ENCODE results near the gene RASSF8. TPM values are rescaled to one million over a fixed set of nuclear protein-coding genes. Genes with fewer than 3 reads are reported as not detected.

Gene RASSF8
- total RNA-seq, 6 donors from 2014 or later = 23.0 to 78.5 (median 60.7) TPM

- ATAC-seq (ENCODE audit: low FRiP score in 2 of 2) (no peak), DNase-seq (peak in 1 of 2 donors; percentile 55)
- Histone ChIP-seq H3K4me1 (peaks cover 0 to 9% (median 9%) of the 10 kb centered on the region in 4 donors), H3K36me3 (no peaks in the 10 kb centered on the region), H3K4me3 (no peak overlapping the region), H3K9me3 (no peaks in the 10 kb centered on the region), H3K27ac (no peak overlapping the region), H3K27me3 (no peaks in the 10 kb centered on the region)
- 59 to 72% methylated on average over 4 of the region's 4 CpGs for WGBS, 2 donors
- no peak for TF ChIP-seq POLR2A (IDR thresholded peaks at IDR 0.05)
- no peak for TF ChIP-seq POLR2AphosphoS5 (IDR thresholded peaks at IDR 0.05)
- no peak for TF ChIP-seq CTCF (IDR thresholded peaks at IDR 0.05)
- no peak for TF ChIP-seq EP300 (IDR thresholded peaks at IDR 0.05)
Observed at GRCh38 chr12:26000898-26001297, 42.4 kb downstream of the RASSF8 start.

GRCh38 chr12:26001530-26001929 lies 43.0 kb downstream of the RASSF8 start:
- no peak for ATAC-seq (ENCODE audit: low FRiP score in 2 of 2)
- Histone ChIP-seq H3K4me3 (no peak overlapping the region), H3K27me3 (no peaks in the 10 kb centered on the region), H3K9me3 (no peaks in the 10 kb centered on the region), H3K36me3 (no peaks in the 10 kb centered on the region), H3K4me1 (peaks cover 0 to 9% (median 8%) of the 10 kb centered on the region in 4 donors), H3K27ac (no peak overlapping the region)
- TF ChIP-seq EP300 (IDR thresholded peaks at IDR 0.05) (no peak), POLR2AphosphoS5 (IDR thresholded peaks at IDR 0.05) (no peak), CTCF (IDR thresholded peaks at IDR 0.05) (no peak), POLR2A (IDR thresholded peaks at IDR 0.05) (no peak)
- DNase-seq = no peak
- 71 to 73% methylated on average over 2 of the region's 2 CpGs for WGBS, 2 donors

- TF ChIP-seq EP300 (IDR thresholded peaks at IDR 0.05) (no peak), POLR2AphosphoS5 (IDR thresholded peaks at IDR 0.05) (no peak), POLR2A (IDR thresholded peaks at IDR 0.05) (no peak), CTCF (IDR thresholded peaks at IDR 0.05) (no peak)
- Histone ChIP-seq H3K4me1 (peaks cover 0 to 12% (median 1%) of the 10 kb centered on the region in 4 donors), H3K36me3 (no peaks in the 10 kb centered on the region), H3K27me3 (no peaks in the 10 kb centered on the region), H3K27ac (no peak overlapping the region), H3K4me3 (no peak overlapping the region), H3K9me3 (no peaks in the 10 kb centered on the region)
- ATAC-seq (ENCODE audit: low FRiP score in 2 of 2) = no peak
- no peak for DNase-seq
- WGBS, 2 donors = 89 to 92% methylated on average over 1 of the region's 1 CpG
Observed at GRCh38 chr12:26003065-26003464, 44.6 kb downstream of the RASSF8 start.

- DNase-seq (no peak), ATAC-seq (ENCODE audit: low FRiP score in 2 of 2) (no peak)
- Histone ChIP-seq H3K4me3 (no peak overlapping the region), H3K27ac (no peak overlapping the region), H3K4me1 (peaks cover 13 to 38% (median 21%) of the 10 kb centered on the region in 4 donors), H3K36me3 (no peaks in the 10 kb centered on the region), H3K9me3 (no peaks in the 10 kb centered on the region), H3K27me3 (no peaks in the 10 kb centered on the region)
- WGBS, 2 donors = 76 to 78% methylated on average over 1 of the region's 1 CpG
- TF ChIP-seq EP300 (IDR thresholded peaks at IDR 0.05) (no peak), CTCF (IDR thresholded peaks at IDR 0.05) (no peak), POLR2A (IDR thresholded peaks at IDR 0.05) (no peak), POLR2AphosphoS5 (IDR thresholded peaks at IDR 0.05) (no peak)
Observed at GRCh38 chr12:26007566-26007965, 49.1 kb downstream of the RASSF8 start.

GRCh38 chr12:26009593-26009992 lies 51.1 kb downstream of the RASSF8 start:
- Histone ChIP-seq H3K4me3 (no peak overlapping the region), H3K27ac (peak overlapping the region in 1 of 4 donors; percentile 77), H3K4me1 (peaks cover 13 to 38% (median 21%) of the 10 kb centered on the region in 4 donors), H3K36me3 (no peaks in the 10 kb centered on the region), H3K27me3 (no peaks in the 10 kb centered on the region), H3K9me3 (no peaks in the 10 kb centered on the region)
- WGBS, 2 donors = 87 to 90% methylated on average over 1 of the region's 1 CpG
- ATAC-seq (ENCODE audit: low FRiP score in 2 of 2) (no peak), DNase-seq (no peak)
- TF ChIP-seq POLR2A (IDR thresholded peaks at IDR 0.05) (no peak), POLR2AphosphoS5 (IDR thresholded peaks at IDR 0.05) (no peak), CTCF (IDR thresholded peaks at IDR 0.05) (no peak), EP300 (IDR thresholded peaks at IDR 0.05) (no peak)
